Activated CD4-positive, alpha-beta T cell treated with anti-CD3 and anti-CD28 coated beads for 4 hours (primary cell): ENCODE measurements around the gene TCF4.

Source experiments
- DNase-seq, 2 donors: peaks; one replicate each; pipeline ENCODE4 v3.0.0-alpha.2; 2020

TCF4 gene

GRCh38 chr18:55316486-55317184 is 271.4 kb downstream of the TCF4 start:
- no peak for DNase-seq

- no peak for DNase-seq
These were observed 273.3 kb downstream of the TCF4 start for GRCh38 chr18:55314615-55315237.

GRCh38 chr18:55314031-55314430 is 274.0 kb downstream of the TCF4 start:
- DNase-seq: no peak

GRCh38 chr18:55310863-55311262 is 277.1 kb downstream of the TCF4 start:
- DNase-seq: no peak

- no peak for DNase-seq
These were observed 277.8 kb downstream of the TCF4 start for GRCh38 chr18:55310044-55310676.

GRCh38 chr18:55309249-55309648 is 278.7 kb downstream of the TCF4 start:
- DNase-seq: no peak

GRCh38 chr18:55307505-55307904 is 280.5 kb downstream of the TCF4 start:
- no peak for DNase-seq

- DNase-seq: no peak
These were observed 281.5 kb downstream of the TCF4 start for GRCh38 chr18:55306359-55307024.

- no peak for DNase-seq
These were observed 285.7 kb downstream of the TCF4 start for GRCh38 chr18:55302167-55302833.

GRCh38 chr18:55301824-55302166 is 286.2 kb downstream of the TCF4 start:
- DNase-seq: no peak

GRCh38 chr18:55300936-55301531 is 287.0 kb downstream of the TCF4 start:
- DNase-seq: no peak

- no peak for DNase-seq
These were observed 287.5 kb downstream of the TCF4 start for GRCh38 chr18:55300421-55300935.

GRCh38 chr18:55296778-55297177 is 291.2 kb downstream of the TCF4 start:
- DNase-seq: no peak

GRCh38 chr18:55296115-55296514 is 291.9 kb downstream of the TCF4 start:
- DNase-seq: no peak

GRCh38 chr18:55290898-55291297 is 297.1 kb downstream of the TCF4 start:
- DNase-seq: no peak

- DNase-seq: no peak
These were observed 298.2 kb downstream of the TCF4 start for GRCh38 chr18:55289775-55290174.

- DNase-seq: no peak
These were observed 298.9 kb downstream of the TCF4 start for GRCh38 chr18:55289048-55289447.

GRCh38 chr18:55287935-55288868 is 299.8 kb downstream of the TCF4 start:
- DNase-seq: no peak

- DNase-seq: no peak
These were observed 300.7 kb downstream of the TCF4 start for GRCh38 chr18:55287149-55287806.

GRCh38 chr18:55286257-55286825 is 301.7 kb downstream of the TCF4 start:
- DNase-seq: no peak

GRCh38 chr18:55284614-55285013 is 303.4 kb downstream of the TCF4 start:
- DNase-seq: no peak
